T-helper 2 cell treated with Interferon-gamma antibody and Interleukin-4, amounts not matched to agents 5 μg/mL and 100 μg/mL, for 36 hours (primary cell): Measurements from ENCODE around the gene MARK3.

Experiments
- DNase-seq: peaks from one replicate; pipeline ENCODE4 v3.0.0; 2021; ENCODE audit warnings: low spot score
- H3K27ac Mint-ChIP-seq: one replicate; pipeline ENCODE4 v1.8.0; 2021; ENCODE audit warnings: mild to moderate bottlenecking, mixed read lengths
- H3K27me3 Mint-ChIP-seq: one replicate; pipeline ENCODE4 v1.8.0; 2021; ENCODE audit warnings: low read depth, mixed read lengths
- H3K36me3 Mint-ChIP-seq: one replicate; pipeline ENCODE4 v1.8.0; 2021; ENCODE audit warnings: low read depth, mixed read lengths
- H3K4me1 Mint-ChIP-seq: one replicate; pipeline ENCODE4 v1.8.0; 2021; ENCODE audit warnings: low read depth, mixed read lengths
- H3K4me3 Mint-ChIP-seq: one replicate; pipeline ENCODE4 v1.8.0; 2022; ENCODE audit warnings: mild to moderate bottlenecking, moderate library complexity, mixed read lengths
- H3K9me3 Mint-ChIP-seq: one replicate; pipeline ENCODE4 v1.8.0; 2021; ENCODE audit warnings: mixed read lengths

The MARK3 gene

GRCh38 chr14:103393676-103394626 is 8.7 kb downstream of the MARK3 start:
- Mint-ChIP-seq H3K27ac (peak overlapping the region; percentile 49), H3K9me3 (no peaks in the 10 kb centered on the region), H3K27me3 (no peaks in the 10 kb centered on the region), H3K36me3 (no peaks in the 10 kb centered on the region), H3K4me1 (peaks cover 35% of the 10 kb centered on the region), H3K4me3 (peak overlapping the region; percentile 36)
- no peak for DNase-seq

- Mint-ChIP-seq H3K27me3 (no peaks in the 10 kb centered on the region), H3K4me3 (peak overlapping the region; percentile 4), H3K9me3 (no peaks in the 10 kb centered on the region), H3K27ac (peak overlapping the region; percentile 19), H3K36me3 (no peaks in the 10 kb centered on the region), H3K4me1 (peaks cover 39% of the 10 kb centered on the region)
- no peak for DNase-seq
Observed at GRCh38 chr14:103395244-103395643, 10.0 kb downstream of the MARK3 start.

GRCh38 chr14:103396463-103396862 is 11.2 kb downstream of the MARK3 start:
- Mint-ChIP-seq H3K4me3 (no peak overlapping the region), H3K27ac (no peak overlapping the region), H3K9me3 (no peaks in the 10 kb centered on the region), H3K4me1 (peaks cover 46% of the 10 kb centered on the region), H3K27me3 (no peaks in the 10 kb centered on the region), H3K36me3 (no peaks in the 10 kb centered on the region)
- no peak for DNase-seq

- H3K4me3 Mint-ChIP-seq = no peak overlapping the region
- peaks cover 53% of the 10 kb centered on the region for H3K4me1 Mint-ChIP-seq
- H3K27ac Mint-ChIP-seq = no peak overlapping the region
- no peaks in the 10 kb centered on the region for H3K27me3 Mint-ChIP-seq
- DNase-seq = no peak
- no peaks in the 10 kb centered on the region for H3K36me3 Mint-ChIP-seq
- no peaks in the 10 kb centered on the region for H3K9me3 Mint-ChIP-seq
Observed at GRCh38 chr14:103398427-103399195, 13.4 kb downstream of the MARK3 start.

- H3K36me3 Mint-ChIP-seq = peaks cover 3% of the 10 kb centered on the region
- H3K4me1 Mint-ChIP-seq = peaks cover 44% of the 10 kb centered on the region
- peak overlapping the region; percentile 4 for H3K4me3 Mint-ChIP-seq
- no peaks in the 10 kb centered on the region for H3K27me3 Mint-ChIP-seq
- DNase-seq = no peak
- H3K9me3 Mint-ChIP-seq = no peaks in the 10 kb centered on the region
- no peak overlapping the region for H3K27ac Mint-ChIP-seq
Observed at GRCh38 chr14:103400537-103400936, 15.3 kb downstream of the MARK3 start.

- Mint-ChIP-seq H3K4me3 (peak overlapping the region; percentile 16), H3K9me3 (no peaks in the 10 kb centered on the region), H3K4me1 (peaks cover 36% of the 10 kb centered on the region), H3K27me3 (no peaks in the 10 kb centered on the region), H3K27ac (peak overlapping the region; percentile 52), H3K36me3 (peaks cover 3% of the 10 kb centered on the region)
- no peak for DNase-seq
Observed at GRCh38 chr14:103401223-103402214, 16.3 kb downstream of the MARK3 start.

- DNase-seq = no peak
- H3K9me3 Mint-ChIP-seq = no peaks in the 10 kb centered on the region
- peaks cover 6% of the 10 kb centered on the region for H3K36me3 Mint-ChIP-seq
- no peak overlapping the region for H3K4me3 Mint-ChIP-seq
- H3K4me1 Mint-ChIP-seq = peaks cover 35% of the 10 kb centered on the region
- no peaks in the 10 kb centered on the region for H3K27me3 Mint-ChIP-seq
- no peak overlapping the region for H3K27ac Mint-ChIP-seq
Observed at GRCh38 chr14:103402695-103403094, 17.5 kb downstream of the MARK3 start.

GRCh38 chr14:103404032-103404918 is 19.1 kb downstream of the MARK3 start:
- Mint-ChIP-seq H3K27ac (no peak overlapping the region), H3K27me3 (no peaks in the 10 kb centered on the region), H3K4me3 (no peak overlapping the region), H3K36me3 (peaks cover 13% of the 10 kb centered on the region), H3K4me1 (peaks cover 29% of the 10 kb centered on the region), H3K9me3 (no peaks in the 10 kb centered on the region)
- DNase-seq = no peak

- Mint-ChIP-seq H3K4me1 (peaks cover 28% of the 10 kb centered on the region), H3K9me3 (no peaks in the 10 kb centered on the region), H3K27me3 (no peaks in the 10 kb centered on the region), H3K27ac (no peak overlapping the region), H3K36me3 (peaks cover 13% of the 10 kb centered on the region), H3K4me3 (no peak overlapping the region)
- no peak for DNase-seq
Observed at GRCh38 chr14:103404920-103405319, 19.7 kb downstream of the MARK3 start.

- DNase-seq = no peak
- Mint-ChIP-seq H3K27ac (no peak overlapping the region), H3K4me3 (no peak overlapping the region), H3K9me3 (no peaks in the 10 kb centered on the region), H3K36me3 (peaks cover 17% of the 10 kb centered on the region), H3K4me1 (peaks cover 7% of the 10 kb centered on the region), H3K27me3 (no peaks in the 10 kb centered on the region)
Observed at GRCh38 chr14:103408491-103409155, 23.4 kb downstream of the MARK3 start.

GRCh38 chr14:103416916-103417315 is 31.7 kb downstream of the MARK3 start:
- no peaks in the 10 kb centered on the region for H3K9me3 Mint-ChIP-seq
- H3K36me3 Mint-ChIP-seq = peaks cover 12% of the 10 kb centered on the region
- H3K27me3 Mint-ChIP-seq = no peaks in the 10 kb centered on the region
- H3K27ac Mint-ChIP-seq = no peak overlapping the region
- DNase-seq = no peak
- no peak overlapping the region for H3K4me3 Mint-ChIP-seq
- H3K4me1 Mint-ChIP-seq = peaks cover 21% of the 10 kb centered on the region

- Mint-ChIP-seq H3K4me3 (no peak overlapping the region), H3K27ac (no peak overlapping the region), H3K4me1 (peaks cover 21% of the 10 kb centered on the region)
Observed at GRCh38 chr14:103418481-103418818, 33.2 kb downstream of the MARK3 start.

More at GRCh38 chr14:103418481-103418818, 33.2 kb downstream of the MARK3 start:
- H3K9me3 Mint-ChIP-seq = no peaks in the 10 kb centered on the region
- DNase-seq = no peak
- H3K36me3 Mint-ChIP-seq = peaks cover 14% of the 10 kb centered on the region
- H3K27me3 Mint-ChIP-seq = no peaks in the 10 kb centered on the region
